Bone marrow (tissue), 2 donors: Measurements from ENCODE around the gene NAMPT.

Experiments
- DNase-seq, 2 donors: peaks; one replicate each; lab custom pipeline; 2025; lab: John Stamatoyannopoulos, UW

Gene NAMPT

GRCh38 chr7:106273009-106273668, 11.6 kb downstream of the NAMPT start:
- no peak for DNase-seq

GRCh38 chr7:106270122-106270977, 14.4 kb downstream of the NAMPT start:
- DNase-seq, result no peak

GRCh38 chr7:106269254-106269961, 15.4 kb downstream of the NAMPT start:
- DNase-seq, result no peak

GRCh38 chr7:106265133-106265532, 19.6 kb downstream of the NAMPT start:
- no peak for DNase-seq

GRCh38 chr7:106262221-106262881, 22.4 kb downstream of the NAMPT start:
- DNase-seq, result no peak

GRCh38 chr7:106260136-106260561, 24.6 kb downstream of the NAMPT start:
- DNase-seq, result no peak

- no peak for DNase-seq
Observed at GRCh38 chr7:106258789-106259188, 26.0 kb downstream of the NAMPT start.

- no peak for DNase-seq
Observed at GRCh38 chr7:106257752-106258151, 27.0 kb downstream of the NAMPT start.

GRCh38 chr7:106256144-106256543, 28.6 kb downstream of the NAMPT start:
- DNase-seq, result no peak

GRCh38 chr7:106255246-106255645, 29.5 kb downstream of the NAMPT start:
- DNase-seq, result no peak

- DNase-seq, result no peak
Observed at GRCh38 chr7:106254525-106255116, 30.2 kb downstream of the NAMPT start.

- DNase-seq, result no peak
Observed at GRCh38 chr7:106252568-106252967, 32.2 kb downstream of the NAMPT start.

- no peak for DNase-seq
Observed at GRCh38 chr7:106249488-106249887, 35.3 kb downstream of the NAMPT start.

GRCh38 chr7:106248600-106248999, 36.2 kb downstream of the NAMPT start:
- no peak for DNase-seq

GRCh38 chr7:106247841-106248240, 36.9 kb downstream of the NAMPT start:
- no peak for DNase-seq

- DNase-seq, result no peak
Observed at GRCh38 chr7:106246902-106247711, 37.7 kb downstream of the NAMPT start.

- DNase-seq, result no peak
Observed at GRCh38 chr7:106243893-106244292, 40.9 kb downstream of the NAMPT start.

- DNase-seq, result no peak
Observed at GRCh38 chr7:106239406-106239805, 45.4 kb downstream of the NAMPT start.

GRCh38 chr7:106238830-106239229, 46.0 kb downstream of the NAMPT start:
- no peak for DNase-seq

GRCh38 chr7:106236065-106236464, 48.7 kb downstream of the NAMPT start:
- no peak for DNase-seq

- no peak for DNase-seq
Observed at GRCh38 chr7:106234425-106234824, 50.4 kb downstream of the NAMPT start.
